AG04450 (cell line): Measurements from ENCODE around the gene ZNF326. TPM values are rescaled to one million over a fixed set of nuclear protein-coding genes. Genes with fewer than 3 reads are reported as not detected.
A peak's percentile ranks its signal among the peaks of the same experiment; 100 is the strongest.
"Not testable (repeated sequence)": the region's sequence is repeated elsewhere in the genome, so short reads cannot be mapped to it uniquely, and the experiment has no call there.

Experiments
- CTCF ChIA-PET: fragments of 300-600, 350-600 bp; formaldehyde crosslinking; extraction: SDS; loops from one replicate; lab custom pipeline; 2022; ENCODE audit warnings: antibody characterized with exemption, inconsistent platforms; lab: Charles Lee
- POLR2A ChIA-PET: fragments of 350-600 bp; formaldehyde crosslinking; extraction: SDS; loops from one replicate; lab custom pipeline; 2021; ENCODE audit warnings: antibody characterized with exemption, inconsistent platforms; lab: Yijun Ruan, JAX
- DNase-seq: peaks from one replicate; pipeline ENCODE4 v3.0.0-alpha.2; 2011; ENCODE audit warnings: low read depth, low spot score
- H3K27ac ChIP-seq: one replicate; pipeline ENCODE4 v1.5.1; 2012; ENCODE audit warnings: low read depth, low read length, control low read depth
- H3K27me3 ChIP-seq: one replicate; pipeline ENCODE4 v1.6.0; 2012; ENCODE audit warnings: low read length; ENCODE audit not compliant: control insufficient read depth, insufficient read depth
- H3K4me3 ChIP-seq: 2 replicates; pipeline ENCODE4 v1.5.1; 2011; ENCODE audit warnings: mild to moderate bottlenecking, low read depth, low read length, control low read depth
- H3K9me3 ChIP-seq: 2 replicates; pipeline ENCODE4 v1.5.1; 2012; ENCODE audit warnings: low read length; ENCODE audit not compliant: control insufficient read depth, insufficient read depth
- CTCF ChIP-seq: IDR thresholded peaks from 2 replicates; pipeline ENCODE4 v1.5.1; 2011; ENCODE audit warnings: low read depth, low read length, control low read depth, inconsistent platforms
- polyA plus RNA-seq: library from polyadenylated mRNA; depleted of rRNA; stranded (reverse); fragments of >200 nt; gene quantifications from 2 replicates; pipeline ENCODE4 v1.2.3, GENCODE V29; 2011

The ZNF326 gene
- polyA plus RNA-seq, 1 experiment = 23.3 TPM

GRCh38 chr1:89995598-89996449, 914 bp downstream of the ZNF326 start:
- no peak for TF ChIP-seq CTCF
- ChIA-PET CTCF (interaction anchor here (0.8 kb wide), 1 partner anchor 191 kb away, joined by 3 read pairs; no protein-coding TSS in a partner anchor), POLR2A (interaction anchor here (0.6 to 0.9 kb wide), 3 partner anchors 87 to 1079 kb away, joined by 3 to 4 read pairs (median 3); no protein-coding TSS in a partner anchor)
- no peaks in the 10 kb centered on the region for H3K9me3 ChIP-seq
- no peaks in the 10 kb centered on the region for H3K27me3 ChIP-seq
- H3K27ac ChIP-seq = peak overlapping the region; percentile 95
- peak overlapping the region; percentile 90 for H3K4me3 ChIP-seq
- no peak for DNase-seq

- no peak for TF ChIP-seq CTCF
- POLR2A ChIA-PET = no interaction called here
- Histone ChIP-seq H3K4me3 (peak overlapping the region; percentile 90), H3K27ac (no peak overlapping the region), H3K9me3 (no peaks in the 10 kb centered on the region), H3K27me3 (no peaks in the 10 kb centered on the region)
- no peak for DNase-seq
- CTCF ChIA-PET = interaction anchor here (0.8 kb wide), 1 partner anchor 192 kb away, joined by 3 read pairs; no protein-coding TSS in a partner anchor
Observed at GRCh38 chr1:89996450-89997110, 1.7 kb downstream of the ZNF326 start.

DNA sequence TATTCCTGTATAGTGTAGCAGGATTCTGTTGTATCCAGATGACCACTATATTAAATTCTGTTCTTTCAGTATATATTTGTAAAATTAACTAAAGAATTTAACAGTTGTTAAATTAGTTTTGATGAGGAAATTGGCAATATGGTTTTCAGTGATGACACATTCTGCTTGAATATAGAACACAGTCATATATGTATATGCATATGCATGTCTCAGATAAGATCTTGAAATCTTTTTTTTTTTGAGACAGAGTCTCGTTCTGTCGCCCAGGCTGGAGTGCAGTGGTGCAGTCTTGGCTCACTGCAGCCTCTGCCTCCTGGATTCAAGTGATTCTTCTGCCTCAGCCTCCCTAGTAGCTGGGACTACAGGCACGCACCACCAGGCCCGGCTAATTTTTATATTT, 2.2 kb downstream of the ZNF326 start:
- H3K27me3 ChIP-seq, DNase-seq, H3K9me3 ChIP-seq, H3K4me3 ChIP-seq, H3K27ac ChIP-seq, CTCF ChIA-PET, POLR2A ChIA-PET: not testable (repeated sequence)

- DNase-seq = no peak
- TF ChIP-seq CTCF = no peak
- H3K27me3 ChIP-seq = no peaks in the 10 kb centered on the region
- ChIA-PET CTCF (interaction anchor here (1.1 to 1.3 kb wide), 2 partner anchors 10 to 11 kb away, joined by 3 read pairs; no protein-coding TSS in a partner anchor), POLR2A (no interaction called here)
- H3K27ac ChIP-seq = no peak overlapping the region
- H3K4me3 ChIP-seq = no peak overlapping the region
- H3K9me3 ChIP-seq = no peaks in the 10 kb centered on the region
Observed at GRCh38 chr1:89998306-89998705, 3.4 kb downstream of the ZNF326 start.

GRCh38 chr1:89999208-89999607, 4.3 kb downstream of the ZNF326 start:
- ChIA-PET CTCF (interaction anchor here (0.6 to 1.3 kb wide), 2 partner anchors 12 to 459 kb away, joined by 3 to 8 read pairs; no protein-coding TSS in a partner anchor), POLR2A (no interaction called here)
- Histone ChIP-seq H3K9me3 (no peaks in the 10 kb centered on the region), H3K4me3 (no peak overlapping the region), H3K27ac (no peak overlapping the region), H3K27me3 (no peaks in the 10 kb centered on the region)
- no peak for TF ChIP-seq CTCF
- DNase-seq = no peak
